GM19452 (cell line): Measurements from ENCODE around the gene ZNF587B.
"Not testable (repeated sequence)": the region's sequence is repeated elsewhere in the genome, so short reads cannot be mapped to it uniquely, and the experiment has no call there.

ENCODE experiments used
- ATAC-seq: cut with Tn5 transposase; IDR thresholded peaks from one replicate; pipeline ENCODE4 v1.9.1; 2021; ENCODE audit not compliant: unreplicated experiment

The ZNF587B gene

DNA sequence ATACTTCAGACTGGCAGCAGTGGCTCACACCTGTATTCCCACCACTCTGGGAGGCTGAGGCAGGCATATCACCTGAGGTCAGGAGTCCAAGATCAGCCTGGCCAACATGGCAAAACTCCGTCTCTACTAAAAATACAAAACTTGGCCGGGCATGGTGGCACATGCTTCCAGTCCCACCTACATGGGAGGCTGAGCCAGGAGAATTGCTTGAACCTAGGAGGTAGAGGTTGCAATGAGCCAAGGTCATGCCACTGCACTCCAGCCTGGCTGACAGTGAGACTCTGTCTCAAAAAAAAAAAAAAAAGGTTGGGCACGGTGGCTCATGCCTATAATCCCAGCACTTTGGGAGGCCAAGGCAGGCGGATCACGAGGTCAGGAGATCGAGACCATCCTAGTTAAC, 39.6 kb downstream of the ZNF587B start:
- ATAC-seq, result not testable (repeated sequence)

- ATAC-seq, result no peak
Observed at GRCh38 chr19:57870225-57870624, 40.1 kb downstream of the ZNF587B start.

DNA sequence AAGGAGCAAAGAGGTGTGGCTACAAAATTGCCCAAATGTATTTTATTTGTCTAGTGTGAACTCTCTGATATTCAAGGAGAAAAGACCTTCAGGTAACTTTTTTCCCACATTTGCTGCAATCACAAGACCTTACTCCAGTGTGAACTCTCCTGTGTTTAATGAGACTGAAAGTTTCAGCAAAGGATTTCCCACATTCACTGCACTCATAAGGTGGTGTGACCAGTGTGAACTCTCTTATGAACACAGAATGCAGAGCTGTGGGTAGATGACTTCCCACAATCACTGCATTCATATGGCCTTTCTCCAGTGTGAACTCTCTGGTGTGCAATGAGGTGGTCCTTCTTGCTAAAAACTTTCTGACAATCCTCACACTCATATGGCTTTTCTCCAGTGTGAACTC, 42.4 kb downstream of the ZNF587B start:
- ATAC-seq, result no peak

- ATAC-seq, result not testable (repeated sequence)
Observed at GRCh38 chr19:57873883-57874799, 44.0 kb downstream of the ZNF587B start.

GRCh38 chr19:57886046-57886445, 55.9 kb downstream of the ZNF587B start:
- no peak for ATAC-seq

DNA sequence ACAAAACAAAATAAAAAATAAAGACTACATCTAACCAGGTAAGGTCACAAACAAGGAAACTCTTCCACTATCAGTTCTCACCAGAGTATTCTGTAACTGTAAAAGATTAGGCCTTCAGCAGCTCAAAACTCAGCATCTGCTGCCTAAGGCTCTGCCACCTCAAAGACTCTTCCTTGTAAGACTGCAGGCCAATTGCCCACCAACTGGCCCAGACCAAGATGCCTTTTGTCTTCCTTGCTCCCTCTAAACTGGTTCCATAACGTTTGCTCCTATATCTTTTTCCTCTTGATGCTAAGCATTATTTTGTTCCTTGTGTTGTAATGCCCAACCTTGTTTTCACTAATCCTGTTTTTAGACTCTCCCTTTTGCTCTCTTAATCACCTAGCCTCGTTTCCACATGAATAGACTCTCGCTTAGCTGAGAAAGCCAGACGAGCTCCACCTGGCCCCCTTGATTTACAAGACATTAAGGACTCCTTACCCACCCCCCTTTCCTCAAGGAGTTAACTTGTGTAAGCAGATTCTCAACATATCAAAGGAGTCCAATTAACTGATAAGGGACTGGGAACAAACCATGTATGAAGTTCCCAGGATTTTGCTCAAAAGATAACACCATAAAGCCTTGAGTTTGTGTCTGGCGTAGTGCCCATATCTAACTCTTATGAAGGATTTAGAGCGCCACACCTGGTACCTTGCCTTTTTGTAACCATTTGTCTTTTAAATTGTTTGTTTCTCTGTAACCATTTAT, 57.3 kb downstream of the ZNF587B start:
- ATAC-seq, result no peak

GRCh38 chr19:57888107-57888559, 58.0 kb downstream of the ZNF587B start:
- ATAC-seq, result no peak

GRCh38 chr19:57888560-57889231, 58.6 kb downstream of the ZNF587B start, which contains the start of gene ZNF814:
ZNF814 (minus strand) TSS chr19:57889037; CDS start chr19:57888802, 235 bp downstream.
- ATAC-seq, result peak; percentile 70

DNA sequence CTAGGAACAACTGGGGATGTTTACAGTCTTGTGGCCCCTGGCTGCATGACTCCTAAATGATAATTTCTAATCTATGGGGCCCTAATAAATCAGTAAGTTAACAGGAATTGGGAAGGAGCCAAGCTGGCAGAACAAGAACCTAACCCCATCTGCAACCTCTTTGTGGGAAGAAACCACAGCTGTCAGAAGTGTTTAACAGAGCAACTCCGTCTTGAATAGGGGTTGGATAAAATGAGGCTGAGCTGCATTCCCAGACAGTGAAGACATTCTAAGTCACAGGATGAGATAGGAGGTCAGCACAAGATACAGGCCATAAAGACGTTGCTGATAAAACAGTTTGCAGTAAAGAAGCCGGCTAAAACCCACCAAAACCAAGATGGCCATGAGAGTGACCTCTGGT, 60.6 kb downstream of the ZNF587B start:
- not testable (repeated sequence) for ATAC-seq
